Smooth muscle cell of trachea (primary cell): ENCODE measurements around the gene ZNF107. TPM values are rescaled to one million over a fixed set of nuclear protein-coding genes. Genes with fewer than 3 reads are reported as not detected.

ENCODE experiments used
- total RNA-seq: library from RNA; depleted of rRNA; stranded (reverse); fragments of >200 nt; gene quantifications from 2 replicates; pipeline ENCODE4 v1.2.1, GENCODE V29; 2014

ZNF107 gene
- total RNA-seq = 1.3 and 2.8 TPM in 2 replicates

DNA sequence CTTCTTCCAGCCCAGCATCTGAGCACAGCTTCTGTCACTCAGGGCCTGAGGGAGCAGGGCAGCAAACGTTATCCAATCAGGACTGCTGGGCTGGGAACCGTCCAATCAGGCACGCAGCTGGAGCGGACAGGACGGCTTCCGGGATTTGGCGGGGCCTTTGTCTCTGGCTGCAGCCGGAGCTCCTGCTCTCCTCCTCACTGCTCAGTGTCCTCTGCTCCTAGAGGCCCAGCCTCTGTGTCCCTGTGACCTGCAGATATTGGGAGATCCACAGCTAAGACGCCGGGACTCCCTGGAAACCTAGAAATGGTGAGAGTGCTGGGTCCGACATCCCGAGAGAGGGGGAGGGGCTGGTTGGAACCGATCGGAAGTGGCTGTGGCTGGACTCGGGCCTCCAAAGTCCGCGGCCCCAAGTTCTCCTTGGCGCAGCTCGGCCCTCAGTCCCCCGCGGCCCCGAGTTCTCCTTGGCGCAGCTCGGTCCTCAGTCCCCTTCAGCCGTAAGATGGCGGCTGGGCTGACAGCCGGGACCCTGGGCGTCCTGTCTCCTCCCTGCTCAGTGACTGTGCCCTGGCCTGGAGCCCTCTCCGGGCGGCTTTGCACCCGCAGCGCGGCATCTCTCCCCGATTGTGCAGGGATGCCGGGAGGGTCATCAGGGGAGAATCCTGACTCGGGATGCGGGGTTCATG, at the start of gene ZNF107:
ZNF107 (plus strand) TSS at position 154 of the 683 bp plus-strand sequence; CDS start at position 304, 150 bp downstream.

Other genes with a start within 250 kb of the ZNF107 start
- gene ZNF680, start 103.1 kb upstream of the ZNF107 start, total RNA-seq = 5.5 and 10.3 TPM in 2 replicates
- 2.2 and 7.6 TPM in 2 replicates for gene ZNF138, start 128.3 kb downstream of the ZNF107 start, total RNA-seq
- 3.1 and 4.2 TPM in 2 replicates for gene ZNF273, start 237.1 kb downstream of the ZNF107 start, total RNA-seq